Heart left ventricle (tissue), 16 donors: ENCODE measurements around the gene ORMDL3. TPM values are rescaled to one million over a fixed set of nuclear protein-coding genes. Genes with fewer than 3 reads are reported as not detected.

Experiments
- ATAC-seq, 4 donors: fragments of 200-7000 bp; cut with Tn5 transposase; one replicate each; pipeline ENCODE4 v1.9.1; 2020 to 2022; ENCODE audit warnings: moderate library complexity in 4 of 4, mild to moderate bottlenecking in 3 of 4, moderate number of reproducible peaks in 1 of 4
- DNase-seq, 5 donors: peaks; one replicate each; pipeline ENCODE4 v3.0.0-alpha.2; 2020
- H3K27ac ChIP-seq, 12 donors: fragments of 200-600 bp; sonication (generic) in 4 of 12; one replicate each; pipeline versions ENCODE4 v1.5.0 to v1.8.0; 2016 to 2022; ENCODE audit warnings: mild to moderate bottlenecking in 2 of 12
- H3K27me3 ChIP-seq, 9 donors: fragments of 200-600 bp; sonication (generic) in 2 of 9; one replicate each; pipeline versions ENCODE4 v1.5.1 to v1.8.0; 2016 to 2022; ENCODE audit warnings: mild to moderate bottlenecking in 3 of 9
- H3K36me3 ChIP-seq, 9 donors: fragments of 200-600 bp; sonication (generic) in 2 of 9; one replicate each; pipeline versions ENCODE4 v1.5.0 to v1.8.0; 2018 to 2022; ENCODE audit warnings: mild to moderate bottlenecking in 2 of 9
- H3K4me1 ChIP-seq, 12 donors: fragments of 200-600 bp; sonication (generic) in 4 of 12; one replicate each; pipeline versions ENCODE4 v1.5.0 to v1.8.0; 2016 to 2022; ENCODE audit warnings: mild to moderate bottlenecking in 3 of 12
- H3K4me3 ChIP-seq, 12 donors: fragments of 200-600 bp; sonication (generic) in 4 of 12; one replicate each; pipeline versions ENCODE4 v1.5.0 to v1.8.0; 2017 to 2022; ENCODE audit warnings: mild to moderate bottlenecking in 9 of 12, moderate library complexity in 4 of 12
- H3K9me3 ChIP-seq, 12 donors: fragments of 200-600 bp; sonication (generic) in 4 of 12; one replicate each; pipeline versions ENCODE4 v1.5.0 to v1.8.0; 2016 to 2022; ENCODE audit warnings: mild to moderate bottlenecking in 1 of 12
- POLR2A ChIP-seq, 2 donors: fragments of 450-650 bp; IDR thresholded peaks; one replicate each; pipeline ENCODE4 v1.6.1; 2017; ENCODE audit warnings: antibody characterized with exemption in 2 of 2, mild to moderate bottlenecking in 2 of 2, moderate library complexity in 2 of 2
- WGBS, 4 donors: extraction: QIAGEN DNeasy Blood & Tissue Kit in 2 of 4; methylation state at CpG; one replicate each; pipeline versions ENCODE4 v1.1.5 to v1.1.7; 2013 to 2018; 5-methylcytosine and 5-hydroxymethylcytosine counted together
- intact Hi-C, 10 donors: fragments of 100-400 bp; cut with DNase I; formaldehyde crosslinking; loops; one replicate each; pipeline versions ENCODE4 v1.11.1 to v1.14.2; 2022
- polyA plus RNA-seq, 2 donors: library from polyadenylated mRNA; stranded (reverse); fragments of 200-250 nt; gene quantifications; one replicate each; pipeline ENCODE4 v1.2.3, GENCODE V29; 2013
- total RNA-seq, 9 donors: library from RNA; depleted of rRNA in 2 of 9; stranded (reverse); fragments of >200 nt in 2 of 9; fragmentation: NEBNext Ultra II Directional in 3 of 9; extraction: Animal tissue kit (Norgen Biotek cat#: 25700) in 3 of 9; gene quantifications; one replicate each; pipeline versions ENCODE4 v1.1.0 to v1.2.4, GENCODE V29; 2016 to 2023
- TF ChIP-seq, protein P1 (sequence below), 12 donors: fragments of 200-600 bp; sonication (generic) in 4 of 12; IDR thresholded peaks; one replicate each; pipeline versions ENCODE4 v1.5.0 to v1.8.0; 2018 to 2022; ENCODE audit warnings: antibody characterized with exemption in 12 of 12, mild to moderate bottlenecking in 5 of 12
- donor health status: ischemic (EF 13 %, LVEDD 7.1; RV severe dilation, severe dysfunction).
- donor health status: healthy with polysubstance abuse.
- donor health status: DM: no; HTN: yes; CAD: no.
- donor health status: DM: no; HTN: no; CAD: no.
- donor health status: ischemic (EF 25% LVEDD 6.9; RV normal size, moderate dysfunction).
- donor health status: ischemic (EF 25% LVEDD 5.7; RV mildly dilated, moderate dysfunction).
- donor health status: healthy.
- donor health status: DM: yes; HTN: yes; CAD: no.
- donor health status: ischemic (EF 35%, LVEDD 5.7; RV mildly dilated, moderate dysfunction).
- donor health status: nonischemic (EF 11% LVEDD 7.7; RV severe dilation, severe dysfunction).
- donor health status: DM: yes; HTN: yes; CAD: no.
- donor health status: PGD.
- donor health status: ischemic (EF 29% LVEDD 5.4; RV normal size, mild dysfunction).
- donor health status: nonischemic (EF 23%, LVEDD 6.1; RV moderate dilation, normal function).

Gene ORMDL3
- total and polyA plus RNA-seq, 11 donors, result 40.0 to 111 (median 59.2) TPM

GRCh38 chr17:39872751-39873150, 54.6 kb downstream of the ORMDL3 start:
- DNase-seq, result no peak
- no peaks in the 10 kb centered on the region for H3K4me1 ChIP-seq
- H3K4me3 ChIP-seq, result no peak overlapping the region
- 82 to 86% (median 84%) methylated on average over 2 of the region's 2 CpGs for WGBS, 4 donors
- TF ChIP-seq POLR2A (IDR thresholded peaks at IDR 0.05), result no peak
- TF ChIP-seq, protein P1, sequence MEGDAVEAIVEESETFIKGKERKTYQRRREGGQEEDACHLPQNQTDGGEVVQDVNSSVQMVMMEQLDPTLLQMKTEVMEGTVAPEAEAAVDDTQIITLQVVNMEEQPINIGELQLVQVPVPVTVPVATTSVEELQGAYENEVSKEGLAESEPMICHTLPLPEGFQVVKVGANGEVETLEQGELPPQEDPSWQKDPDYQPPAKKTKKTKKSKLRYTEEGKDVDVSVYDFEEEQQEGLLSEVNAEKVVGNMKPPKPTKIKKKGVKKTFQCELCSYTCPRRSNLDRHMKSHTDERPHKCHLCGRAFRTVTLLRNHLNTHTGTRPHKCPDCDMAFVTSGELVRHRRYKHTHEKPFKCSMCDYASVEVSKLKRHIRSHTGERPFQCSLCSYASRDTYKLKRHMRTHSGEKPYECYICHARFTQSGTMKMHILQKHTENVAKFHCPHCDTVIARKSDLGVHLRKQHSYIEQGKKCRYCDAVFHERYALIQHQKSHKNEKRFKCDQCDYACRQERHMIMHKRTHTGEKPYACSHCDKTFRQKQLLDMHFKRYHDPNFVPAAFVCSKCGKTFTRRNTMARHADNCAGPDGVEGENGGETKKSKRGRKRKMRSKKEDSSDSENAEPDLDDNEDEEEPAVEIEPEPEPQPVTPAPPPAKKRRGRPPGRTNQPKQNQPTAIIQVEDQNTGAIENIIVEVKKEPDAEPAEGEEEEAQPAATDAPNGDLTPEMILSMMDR (IDR thresholded peaks at IDR 0.05), result peak in 5 of 12 donors; percentile 14 to 51 (median 32)
- peaks cover 5 to 63% (median 11%) of the 10 kb centered on the region in 9 donors for H3K27me3 ChIP-seq
- H3K36me3 ChIP-seq, result no peaks in the 10 kb centered on the region
- H3K9me3 ChIP-seq, result peaks cover 0 to 4% (median 0%) of the 10 kb centered on the region in 12 donors
- no peak overlapping the region for H3K27ac ChIP-seq
- intact Hi-C loops, result loop anchor here in 5 of 10 donors (2.0 to 10.0 kb wide), 4 partner anchors 100 to 108 kb away; partner anchors contain the start of gene PSMD3 (in 1 of the 5)
- ATAC-seq, result no peak

- H3K4me1 ChIP-seq, result no peaks in the 10 kb centered on the region
- TF ChIP-seq, protein P1 (IDR thresholded peaks at IDR 0.05), result no peak
- TF ChIP-seq POLR2A (IDR thresholded peaks at IDR 0.05), result no peak
- peaks cover 0 to 8% (median 0%) of the 10 kb centered on the region in 12 donors for H3K9me3 ChIP-seq
- DNase-seq, result no peak
- no peak overlapping the region for H3K4me3 ChIP-seq
- no peak overlapping the region for H3K27ac ChIP-seq
- ATAC-seq, result no peak
- no peaks in the 10 kb centered on the region for H3K36me3 ChIP-seq
- intact Hi-C loops, result loop anchor here in 5 of 10 donors (2.0 to 10.0 kb wide), 4 partner anchors 100 to 109 kb away; partner anchors contain the start of gene PSMD3 (in 1 of the 5)
- peaks cover 5 to 65% (median 20%) of the 10 kb centered on the region in 9 donors for H3K27me3 ChIP-seq
- WGBS, 4 donors, result 69 to 73% (median 70%) methylated on average over 2 of the region's 2 CpGs
These were observed 55.6 kb downstream of the ORMDL3 start for GRCh38 chr17:39871801-39872200.

Other genes with a start within 250 kb of the ORMDL3 start
- gene PGAP3, start 239.5 kb downstream of the ORMDL3 start, total RNA-seq, result 10 to 100 TPM in 7 of 9 donors, 1 to 10 TPM in 2; 8.0 to 18.8 (median 13.1) TPM
- gene PGAP3, start 239.5 kb downstream of the ORMDL3 start, polyA plus RNA-seq, result 10 to 100 TPM; 13.3 to 13.8 TPM
- 10 to 100 TPM; 51.4 to 95.1 (median 79.3) TPM for gene ERBB2, start 227.5 kb downstream of the ORMDL3 start, total RNA-seq
- 10 to 100 TPM; 29.7 to 77.4 TPM for gene ERBB2, start 227.5 kb downstream of the ORMDL3 start, polyA plus RNA-seq
- 10 to 100 TPM; 34.3 to 98.1 (median 53.3) TPM for gene MIEN1, start 197.1 kb downstream of the ORMDL3 start, total RNA-seq
- 100 to 1,000 TPM in 1 of 2 donors, 10 to 100 TPM in 1; 87.6 to 159 TPM for gene MIEN1, start 197.1 kb downstream of the ORMDL3 start, polyA plus RNA-seq
- gene GRB7, start 189.7 kb downstream of the ORMDL3 start, total RNA-seq, result 1 to 10 TPM in 7 of 9 donors, under 1 TPM in 2; 0.48 to 8.2 (median 1.7) TPM
- 1 to 10 TPM in 1 of 2 donors, under 1 TPM in 1; 0.57 to 1.3 TPM for gene GRB7, start 189.7 kb downstream of the ORMDL3 start, polyA plus RNA-seq
- gene IKZF3, start 63.3 kb downstream of the ORMDL3 start, total RNA-seq, result 1 to 10 TPM in 2 of 9 donors, under 1 TPM in 7; 0.07 to 6.9 (median 0.22) TPM
- gene IKZF3, start 63.3 kb downstream of the ORMDL3 start, polyA plus RNA-seq, result under 1 TPM; 0.08 to 0.11 TPM
- gene ZPBP2, start 59.4 kb downstream of the ORMDL3 start, total RNA-seq, result not detected
- not detected for gene ZPBP2, start 59.4 kb downstream of the ORMDL3 start, polyA plus RNA-seq
- gene GSDMB, start 9.0 kb downstream of the ORMDL3 start, total RNA-seq, result 1 to 10 TPM; 1.6 to 5.3 (median 2.8) TPM
- gene GSDMB, start 9.0 kb downstream of the ORMDL3 start, polyA plus RNA-seq, result 1 to 10 TPM; 2.0 to 4.7 TPM
- not detected for gene LRRC3C, start 131 bp upstream of the ORMDL3 start, total RNA-seq
- not detected for gene LRRC3C, start 131 bp upstream of the ORMDL3 start, polyA plus RNA-seq
- 1 to 10 TPM in 2 of 9 donors, under 1 TPM in 5, not detected in 2; 0.35 to 3.7 (median 0.52) TPM for gene GSDMA, start 35.4 kb upstream of the ORMDL3 start, total RNA-seq
- under 1 TPM in 1 of 2 donors, not detected in 1; 0.08 TPM for gene GSDMA, start 35.4 kb upstream of the ORMDL3 start, polyA plus RNA-seq
- gene PSMD3, start 53.2 kb upstream of the ORMDL3 start, total RNA-seq, result 100 to 1,000 TPM in 2 of 9 donors, 10 to 100 TPM in 7; 68.9 to 117 (median 83.3) TPM
- 100 to 1,000 TPM in 1 of 2 donors, 10 to 100 TPM in 1; 72.6 to 142 TPM for gene PSMD3, start 53.2 kb upstream of the ORMDL3 start, polyA plus RNA-seq
- 1 to 10 TPM in 1 of 9 donors, under 1 TPM in 1, not detected in 7; 0.80 to 1.3 TPM for gene CSF3, start 87.8 kb upstream of the ORMDL3 start, total RNA-seq
- gene CSF3, start 87.8 kb upstream of the ORMDL3 start, polyA plus RNA-seq, result under 1 TPM; 0.14 to 0.46 TPM
- gene MED24, start 126.8 kb upstream of the ORMDL3 start, total RNA-seq, result 10 to 100 TPM; 51.1 to 75.4 (median 58.3) TPM
- 10 to 100 TPM; 52.7 to 61.8 TPM for gene MED24, start 126.8 kb upstream of the ORMDL3 start, polyA plus RNA-seq
- gene THRA, start 135.4 kb upstream of the ORMDL3 start, total RNA-seq, result 100 to 1,000 TPM in 1 of 9 donors, 10 to 100 TPM in 8; 63.2 to 105 (median 73.2) TPM
- gene THRA, start 135.4 kb upstream of the ORMDL3 start, polyA plus RNA-seq, result 10 to 100 TPM; 50.6 to 56.2 TPM
- 10 to 100 TPM in 6 of 9 donors, 1 to 10 TPM in 3; 5.8 to 36.1 (median 21.8) TPM for gene NR1D1, start 173.0 kb upstream of the ORMDL3 start, total RNA-seq
- gene NR1D1, start 173.0 kb upstream of the ORMDL3 start, polyA plus RNA-seq, result 10 to 100 TPM in 1 of 2 donors, 1 to 10 TPM in 1; 6.1 to 20.2 TPM
- gene MSL1, start 194.4 kb upstream of the ORMDL3 start, total RNA-seq, result 10 to 100 TPM; 32.0 to 54.1 (median 45.1) TPM
- 10 to 100 TPM; 32.2 to 54.7 TPM for gene MSL1, start 194.4 kb upstream of the ORMDL3 start, polyA plus RNA-seq
- gene CASC3, start 212.9 kb upstream of the ORMDL3 start, total RNA-seq, result 10 to 100 TPM; 26.5 to 54.3 (median 42.2) TPM
- 10 to 100 TPM; 27.9 to 33.4 TPM for gene CASC3, start 212.9 kb upstream of the ORMDL3 start, polyA plus RNA-seq
- gene RAPGEFL1, start 249.9 kb upstream of the ORMDL3 start, total RNA-seq, result 1 to 10 TPM; 2.2 to 4.8 (median 2.9) TPM
- 1 to 10 TPM; 3.3 to 6.6 TPM for gene RAPGEFL1, start 249.9 kb upstream of the ORMDL3 start, polyA plus RNA-seq